BLaER1 treated with 17β-estradiol and CSF1 and Interleukin-3, amounts not matched to agents 10 nM and 100 nM (cell line): ENCODE measurements around the gene VSIG2.
A peak's percentile ranks its signal among the peaks of the same experiment; 100 is the strongest.

Experiments
- H3K27ac ChIP-seq, 11 experiments: shearing (Covaris generic); formaldehyde crosslinking; 2 replicates each; pipeline ENCODE4 v1.8.1; 2022
- H3K27me3 ChIP-seq, 11 experiments: shearing (Covaris generic); formaldehyde crosslinking; 2 replicates each; pipeline ENCODE4 v1.8.1; 2022
- H3K36me3 ChIP-seq, 11 experiments: shearing (Covaris generic); formaldehyde crosslinking; 2 replicates each; pipeline ENCODE4 v1.8.1; 2022
- H3K4me1 ChIP-seq, 10 experiments: shearing (Covaris generic); formaldehyde crosslinking; 2 replicates each; pipeline ENCODE4 v1.8.1; 2022
- H3K4me2 ChIP-seq, 11 experiments: shearing (Covaris generic); formaldehyde crosslinking; 2 replicates each; pipeline ENCODE4 v1.8.1; 2022
- H3K4me3 ChIP-seq, 10 experiments: shearing (Covaris generic); formaldehyde crosslinking; 2 replicates each; pipeline ENCODE4 v1.8.1; 2022
- H3K9ac ChIP-seq, 11 experiments: shearing (Covaris generic); formaldehyde crosslinking; 2 replicates each; pipeline ENCODE4 v1.8.1; 2022
- H3K9me3 ChIP-seq, 11 experiments: shearing (Covaris generic); formaldehyde crosslinking; replicated peaks in 1 of 11; 2 replicates each; pipeline ENCODE4 v1.8.1; 2022
- H4K20me1 ChIP-seq, 11 experiments: shearing (Covaris generic); formaldehyde crosslinking; 2 replicates each; pipeline ENCODE4 v1.8.1; 2022
- Cebpa-rat ChIP-seq, 11 experiments: shearing (Covaris generic); IDR thresholded peaks; 2 replicates each; pipeline ENCODE4 v1.8.1; 2022

Gene VSIG2

GRCh38 chr11:124756033-124756752 lies 4.1 kb upstream of the VSIG2 start:
- Histone ChIP-seq H3K4me2 (no peak overlapping the region), H4K20me1 (peaks cover 0 to 15% (median under 1%) of the 10 kb centered on the region in 11 experiments; a peak in 4 of 22 replicates), H3K4me1 (peaks cover 52 to 70% (median 57%) of the 10 kb centered on the region in 10 experiments), H3K4me3 (no peak overlapping the region), H3K9ac (no peak overlapping the region), H3K36me3 (peaks cover 0 to 23% (median 0%) of the 10 kb centered on the region in 11 experiments; a peak in 4 of 22 replicates), H3K9me3 (peaks cover 0 to 9% (median 0%) of the 10 kb centered on the region in 11 experiments; a peak in 1 of 22 replicates), H3K27me3 (peaks cover 0 to 25% (median 0%) of the 10 kb centered on the region in 11 experiments; a peak in 8 of 22 replicates), H3K27ac (no peak overlapping the region)
- no peak for TF ChIP-seq Cebpa-rat (IDR thresholded peaks at IDR 0.05)

GRCh38 chr11:124754710-124755109 lies 2.7 kb upstream of the VSIG2 start:
- peaks cover 0 to 23% (median 0%) of the 10 kb centered on the region in 11 experiments; a peak in 4 of 22 replicates for H3K36me3 ChIP-seq
- TF ChIP-seq Cebpa-rat (IDR thresholded peaks at IDR 0.05), result no peak
- no peak overlapping the region for H3K27ac ChIP-seq
- peaks cover 0 to 11% (median 0%) of the 10 kb centered on the region in 11 experiments; a peak in 7 of 22 replicates for H3K27me3 ChIP-seq
- peaks cover 39 to 67% (median 51%) of the 10 kb centered on the region in 10 experiments for H3K4me1 ChIP-seq
- H3K4me3 ChIP-seq, result no peak overlapping the region
- H3K9ac ChIP-seq, result no peak overlapping the region
- H3K4me2 ChIP-seq, result no peak overlapping the region
- peaks cover 0 to 7% (median 0%) of the 10 kb centered on the region in 11 experiments; a peak in 1 of 22 replicates for H3K9me3 ChIP-seq
- H4K20me1 ChIP-seq, result peaks cover 0 to 14% (median 0%) of the 10 kb centered on the region in 11 experiments; a peak in 3 of 22 replicates

- Histone ChIP-seq H3K4me2 (peak overlapping the region in 1 of 11 experiments; percentile 69; a peak in 1 of 22 replicates), H3K27me3 (peaks cover 0 to 7% (median 0%) of the 10 kb centered on the region in 11 experiments; a peak in 7 of 22 replicates)
Measured at GRCh38 chr11:124754309-124754708, 2.3 kb upstream of the VSIG2 start.

GRCh38 chr11:124753624-124754023 lies 1.6 kb upstream of the VSIG2 start:
- H3K27ac ChIP-seq, result no peak overlapping the region
- no peak overlapping the region for H3K4me3 ChIP-seq
- no peaks in the 10 kb centered on the region; a peak in 1 of 22 replicates for H3K27me3 ChIP-seq
- no peak for TF ChIP-seq Cebpa-rat (IDR thresholded peaks at IDR 0.05)
- peaks cover 28 to 67% (median 47%) of the 10 kb centered on the region in 10 experiments for H3K4me1 ChIP-seq
- H4K20me1 ChIP-seq, result peaks cover 0 to 14% (median 0%) of the 10 kb centered on the region in 11 experiments; a peak in 2 of 22 replicates
- no peaks in the 10 kb centered on the region for H3K9me3 ChIP-seq
- no peak overlapping the region for H3K9ac ChIP-seq
- H3K4me2 ChIP-seq, result peak overlapping the region in 9 of 11 experiments; percentile 27 to 87 (median 67); a peak in 15 of 22 replicates
- peaks cover 0 to 23% (median 0%) of the 10 kb centered on the region in 11 experiments; a peak in 4 of 22 replicates for H3K36me3 ChIP-seq

More at GRCh38 chr11:124754309-124754708, 2.3 kb upstream of the VSIG2 start:
- Histone ChIP-seq H3K9me3 (peaks cover 0 to 3% (median 0%) of the 10 kb centered on the region in 11 experiments; a peak in 1 of 22 replicates), H3K36me3 (peaks cover 0 to 23% (median 0%) of the 10 kb centered on the region in 11 experiments; a peak in 4 of 22 replicates), H3K4me1 (peaks cover 35 to 67% (median 49%) of the 10 kb centered on the region in 10 experiments), H3K27ac (no peak overlapping the region), H3K4me3 (no peak overlapping the region), H3K9ac (no peak overlapping the region), H4K20me1 (peaks cover 0 to 14% (median 0%) of the 10 kb centered on the region in 11 experiments; a peak in 3 of 22 replicates)
- TF ChIP-seq Cebpa-rat (IDR thresholded peaks at IDR 0.05), result no peak

- H3K9ac ChIP-seq, result no peak overlapping the region
- H3K4me3 ChIP-seq, result no peak overlapping the region
- no peak for TF ChIP-seq Cebpa-rat (IDR thresholded peaks at IDR 0.05)
- H3K27me3 ChIP-seq, result no peaks in the 10 kb centered on the region
- H3K27ac ChIP-seq, result no peak overlapping the region; a peak in 1 of 22 replicates
- peaks cover 0 to 23% (median 0%) of the 10 kb centered on the region in 11 experiments; a peak in 4 of 22 replicates for H3K36me3 ChIP-seq
- H4K20me1 ChIP-seq, result peaks cover 0 to 13% (median 0%) of the 10 kb centered on the region in 11 experiments; a peak in 3 of 22 replicates
- peak overlapping the region in 10 of 11 experiments; percentile 27 to 87 (median 60); a peak in 18 of 22 replicates for H3K4me2 ChIP-seq
- no peaks in the 10 kb centered on the region for H3K9me3 ChIP-seq
- H3K4me1 ChIP-seq, result peaks cover 24 to 67% (median 47%) of the 10 kb centered on the region in 10 experiments
Measured at GRCh38 chr11:124753205-124753604, 1.1 kb upstream of the VSIG2 start.

GRCh38 chr11:124752471-124753102 lies 532 bp upstream of the VSIG2 start:
- peak overlapping the region; percentile 27 to 87 (median 54) for H3K4me2 ChIP-seq
- no peak overlapping the region; a peak in 1 of 22 replicates for H3K27ac ChIP-seq
- H3K9me3 ChIP-seq, result no peaks in the 10 kb centered on the region
- H4K20me1 ChIP-seq, result peaks cover 0 to 11% (median 0%) of the 10 kb centered on the region in 11 experiments; a peak in 3 of 22 replicates
- peaks cover 0 to 23% (median 0%) of the 10 kb centered on the region in 11 experiments; a peak in 4 of 22 replicates for H3K36me3 ChIP-seq
- no peak overlapping the region for H3K9ac ChIP-seq
- H3K4me1 ChIP-seq, result peaks cover 22 to 67% (median 47%) of the 10 kb centered on the region in 10 experiments
- no peak for TF ChIP-seq Cebpa-rat (IDR thresholded peaks at IDR 0.05)
- no peaks in the 10 kb centered on the region for H3K27me3 ChIP-seq
- H3K4me3 ChIP-seq, result no peak overlapping the region

- H3K4me1 ChIP-seq, result peaks cover 26 to 74% (median 51%) of the 10 kb centered on the region in 10 experiments
Measured at GRCh38 chr11:124751391-124751740, 689 bp downstream of the VSIG2 start.

GRCh38 chr11:124749912-124750311 lies 2.1 kb downstream of the VSIG2 start:
- H3K27ac ChIP-seq, result no peak overlapping the region
- H3K4me1 ChIP-seq, result peaks cover 40 to 87% (median 63%) of the 10 kb centered on the region in 10 experiments
- H3K36me3 ChIP-seq, result peaks cover 0 to 19% (median 0%) of the 10 kb centered on the region in 11 experiments; a peak in 4 of 22 replicates
- H3K9ac ChIP-seq, result no peak overlapping the region
- no peaks in the 10 kb centered on the region for H3K9me3 ChIP-seq
- H3K4me3 ChIP-seq, result no peak overlapping the region
- H3K27me3 ChIP-seq, result no peaks in the 10 kb centered on the region; a peak in 1 of 22 replicates
- peak overlapping the region in 7 of 11 experiments; percentile 8 to 99 (median 63); a peak in 11 of 22 replicates for H3K4me2 ChIP-seq
- no peak for TF ChIP-seq Cebpa-rat (IDR thresholded peaks at IDR 0.05)
- peaks cover 0 to 15% (median 0%) of the 10 kb centered on the region in 11 experiments; a peak in 3 of 22 replicates for H4K20me1 ChIP-seq

More at GRCh38 chr11:124751391-124751740, 689 bp downstream of the VSIG2 start:
- H3K4me3 ChIP-seq, result no peak overlapping the region
- peaks cover 0 to 22% (median 0%) of the 10 kb centered on the region in 11 experiments; a peak in 4 of 22 replicates for H3K36me3 ChIP-seq
- peaks cover 0 to 7% (median 0%) of the 10 kb centered on the region in 11 experiments; a peak in 2 of 22 replicates for H4K20me1 ChIP-seq
- H3K4me2 ChIP-seq, result peak overlapping the region in 1 of 11 experiments; percentile 87; a peak in 1 of 22 replicates
- no peaks in the 10 kb centered on the region for H3K9me3 ChIP-seq
- no peak overlapping the region for H3K27ac ChIP-seq
- no peak overlapping the region for H3K9ac ChIP-seq
- no peaks in the 10 kb centered on the region for H3K27me3 ChIP-seq
- TF ChIP-seq Cebpa-rat (IDR thresholded peaks at IDR 0.05), result no peak
